ENCODE data around the gene GJC2.

GJC2 gene

DNA sequence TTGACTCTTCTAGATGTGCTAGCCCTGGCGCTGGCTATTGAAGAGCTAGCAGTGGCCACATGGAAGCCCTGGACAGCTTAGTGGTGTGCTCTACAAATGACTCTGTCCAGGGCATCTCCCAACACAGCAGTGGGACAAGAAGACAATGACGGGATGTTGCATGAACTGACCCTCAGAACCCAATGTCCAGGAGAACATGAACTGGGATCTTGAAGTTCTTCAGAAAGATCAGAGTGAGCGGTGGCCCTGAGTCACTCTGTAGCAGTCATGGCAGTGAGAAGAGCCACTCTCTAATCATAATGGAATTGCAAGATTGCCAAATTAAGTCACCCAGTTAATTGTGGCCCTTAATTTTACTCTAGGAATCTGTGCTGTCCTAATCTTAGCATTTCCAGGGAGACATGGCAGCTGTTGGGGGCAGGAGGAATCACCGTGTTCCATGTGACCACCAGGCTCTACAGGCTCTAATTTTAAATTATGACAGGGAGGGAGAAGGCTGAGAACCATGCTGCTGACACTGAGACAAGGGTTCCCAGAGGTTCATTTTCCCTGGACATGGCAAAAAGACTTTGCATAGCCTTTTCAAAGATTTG is 47.9 kb downstream of the GJC2 start:
- no peak for DNase-seq

DNA sequence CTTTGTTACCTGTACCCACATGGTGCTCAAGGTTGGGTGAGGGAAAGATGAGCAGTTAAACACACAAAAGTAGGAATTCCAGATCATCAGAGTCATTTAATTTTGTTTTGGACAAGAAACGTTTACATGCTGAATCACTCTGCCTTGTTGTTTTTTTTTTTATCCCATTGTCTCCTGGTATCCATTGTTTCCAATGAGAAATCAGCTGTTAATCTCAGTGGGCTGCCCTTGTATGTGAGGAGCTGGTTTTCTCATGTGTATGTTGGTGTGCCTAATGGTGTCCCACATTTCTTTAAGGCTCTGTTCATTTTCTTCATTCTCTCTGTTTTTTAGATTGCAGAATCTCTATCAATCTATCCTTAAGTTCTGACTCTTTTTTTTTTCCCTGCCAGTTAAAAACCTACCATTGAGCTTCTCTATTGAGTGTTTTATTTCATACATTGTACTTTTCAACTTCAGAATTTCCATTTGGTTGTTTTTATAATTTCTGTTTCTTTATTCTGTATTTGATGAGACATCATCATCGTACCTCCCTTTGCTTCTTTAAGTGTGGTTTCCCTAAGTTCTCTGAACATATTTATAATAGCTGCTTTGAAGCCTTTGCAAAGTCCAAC is 49.4 kb downstream of the GJC2 start:
- DNase-seq: no peak

DNA sequence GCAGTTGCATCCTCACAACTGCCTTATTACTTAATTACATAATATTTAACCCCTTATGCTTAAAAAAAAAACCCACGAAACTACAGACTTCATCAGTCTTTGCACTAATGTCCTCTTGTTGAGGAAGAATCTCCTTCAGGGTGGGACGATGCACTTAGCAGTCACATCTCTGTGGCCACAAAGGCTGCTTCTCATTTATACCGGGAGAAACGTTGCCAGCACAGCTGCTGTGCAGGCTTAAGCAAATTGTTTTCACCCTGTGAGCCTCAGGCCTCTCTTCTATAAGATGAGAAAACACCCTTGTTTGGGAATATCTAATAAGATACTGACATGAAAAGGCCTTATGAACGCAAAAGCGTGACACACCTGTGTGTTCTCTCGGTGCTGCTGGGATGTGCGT is 55.2 kb downstream of the GJC2 start:
- no peak for DNase-seq

DNA sequence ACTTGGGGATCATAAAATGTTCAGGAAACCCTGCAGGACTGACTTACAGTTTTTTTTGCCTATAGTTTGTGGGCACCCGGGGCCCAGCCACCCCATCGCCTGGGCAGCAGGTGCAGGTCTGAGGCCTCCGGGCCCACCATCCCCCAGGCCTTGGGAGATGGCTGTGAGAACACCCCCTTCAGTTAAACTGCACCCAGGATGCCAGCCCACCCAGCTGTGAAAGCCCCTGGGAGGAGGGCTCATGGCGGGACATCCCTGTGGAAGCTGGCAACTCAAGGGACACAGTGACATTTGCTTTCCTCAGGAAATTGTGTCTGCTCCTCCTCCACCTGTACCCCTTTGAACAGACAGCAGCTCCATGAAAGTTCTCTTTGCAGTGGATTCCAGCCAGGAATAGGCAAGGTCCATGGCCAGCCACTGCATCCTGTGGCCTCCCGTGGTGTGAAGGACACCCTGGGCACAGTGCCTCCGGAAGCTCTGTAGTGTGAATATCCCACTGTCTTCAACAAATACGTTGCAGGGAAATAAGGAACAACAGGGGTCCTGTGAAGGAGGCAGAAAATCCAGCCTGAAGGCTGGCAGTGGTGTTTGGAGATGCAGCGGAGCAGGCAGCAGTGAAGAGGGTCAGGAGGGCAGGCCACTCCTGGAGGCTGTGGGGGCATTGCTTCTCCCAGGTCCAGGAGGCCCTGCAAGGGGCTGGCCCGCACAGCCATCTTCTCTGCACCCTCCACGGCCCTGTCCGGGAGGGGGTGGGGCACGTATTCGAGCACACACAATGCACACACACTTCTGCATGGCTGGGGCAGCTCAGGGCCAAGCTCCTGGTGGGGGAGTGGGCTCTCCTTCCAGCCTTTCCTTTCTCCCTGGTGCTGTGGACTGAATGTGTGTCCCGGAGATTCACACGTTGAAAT is 56.1 kb downstream of the GJC2 start:
- DNase-seq: no peak

DNA sequence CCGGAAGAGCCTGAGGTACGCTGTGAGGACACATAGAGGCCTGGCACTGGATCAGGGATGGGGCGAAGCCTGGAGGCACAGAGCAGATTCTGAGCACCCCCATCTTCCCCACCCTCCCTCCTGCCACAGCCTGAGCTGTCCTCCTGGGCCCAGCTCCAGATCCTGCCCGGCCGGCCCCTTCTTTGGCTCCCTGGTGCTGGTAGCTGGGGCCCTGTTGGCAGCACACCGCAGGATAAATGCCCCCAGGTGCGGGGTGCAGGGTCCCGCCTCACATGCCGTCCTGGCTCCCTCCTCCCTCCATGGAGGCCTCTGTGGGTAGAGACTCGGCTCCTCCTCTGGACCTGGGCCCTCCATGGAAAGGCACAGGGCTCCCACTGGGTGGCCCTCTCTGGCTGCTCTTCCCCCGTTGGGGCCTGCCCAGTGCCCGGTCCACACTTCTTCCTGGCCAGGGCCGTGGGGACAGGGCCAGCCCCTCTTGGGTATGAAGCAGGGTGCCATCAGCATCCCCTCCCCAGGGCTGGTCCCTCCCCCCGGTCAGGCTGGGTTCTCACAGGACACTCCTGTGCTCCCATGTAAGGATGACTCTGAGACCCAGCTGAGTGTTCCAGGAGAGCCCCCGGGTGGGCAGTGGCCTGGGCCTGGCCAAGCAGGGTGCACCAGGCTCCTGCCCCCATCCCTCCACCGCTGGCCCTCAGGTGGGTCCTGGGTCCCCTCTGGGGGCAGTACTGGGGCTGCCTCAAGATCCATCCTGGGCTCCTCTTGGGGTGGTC is 57.0 kb downstream of the GJC2 start:
- DNase-seq: no peak

DNA sequence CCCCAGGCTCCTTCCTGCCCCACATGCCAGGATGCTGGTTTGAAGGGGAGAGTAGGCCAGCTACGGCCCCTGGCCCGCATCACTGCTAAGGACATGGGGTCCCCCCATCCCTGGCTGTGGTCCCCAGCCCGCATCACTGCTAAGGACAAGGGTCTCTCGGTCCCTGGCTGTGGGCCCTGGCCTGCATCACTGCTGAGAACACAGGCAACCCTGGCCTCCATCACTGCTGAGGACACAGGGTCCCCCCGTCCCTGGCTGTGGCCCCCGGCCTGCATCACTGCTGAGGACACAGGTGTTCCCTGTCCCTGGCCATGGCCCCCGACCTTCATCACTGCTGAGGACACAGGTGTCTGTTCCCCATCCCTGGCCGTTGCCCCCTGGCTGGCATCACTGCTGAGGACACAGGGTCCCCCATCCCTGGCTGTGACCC is 57.7 kb downstream of the GJC2 start:
- DNase-seq: no peak

DNA sequence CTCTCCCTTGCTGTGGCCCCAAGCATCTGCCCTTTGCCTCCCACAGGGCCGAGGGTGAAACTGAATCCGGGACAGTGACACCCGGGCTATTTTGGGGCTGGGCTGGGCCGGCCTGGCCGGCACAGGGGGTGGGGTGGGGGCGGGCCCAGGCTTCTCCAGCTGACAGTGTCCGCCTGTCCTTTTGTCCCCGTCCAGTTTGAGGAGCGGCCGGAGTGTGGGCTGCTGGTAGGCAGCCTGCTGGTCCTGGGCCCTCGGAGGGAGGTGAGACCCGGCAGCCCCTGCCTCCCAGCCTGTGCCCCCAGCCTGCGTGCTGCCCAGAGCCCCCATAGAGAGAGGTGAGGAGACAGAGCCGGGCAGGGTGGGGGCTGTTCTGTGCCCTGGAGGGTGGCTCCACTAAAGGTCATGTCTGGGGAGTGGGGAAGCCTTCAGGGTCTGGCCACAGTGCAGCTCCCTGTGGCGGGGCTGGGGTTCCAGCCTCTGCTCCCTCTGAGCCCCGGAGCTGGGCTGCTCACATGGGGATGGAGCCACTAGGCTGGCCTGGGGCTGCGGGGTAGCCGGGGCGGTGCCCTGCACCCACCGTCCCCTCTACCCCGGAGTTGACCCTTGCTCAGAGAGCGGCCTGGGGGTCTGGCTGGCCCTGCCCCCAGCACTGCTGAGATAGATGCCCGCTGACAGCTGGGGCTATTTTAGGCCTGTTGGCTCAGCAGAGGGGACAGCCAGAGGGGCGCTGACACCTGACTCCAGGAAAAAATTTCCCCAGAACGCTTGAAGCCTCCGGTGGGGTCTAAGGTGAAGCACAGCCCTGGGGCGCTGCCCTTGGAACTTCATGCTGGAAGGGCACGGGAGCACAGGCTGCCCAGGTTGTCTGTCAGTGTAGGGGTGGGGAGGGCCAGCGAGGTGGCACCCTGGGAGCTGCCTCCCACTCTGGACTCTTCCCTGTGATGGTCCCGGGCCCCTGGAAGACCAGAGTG is 58.4 kb downstream of the GJC2 start, which contains the start of gene OBSCN:
OBSCN (plus strand) TSS at position 194 of the 971 bp plus-strand sequence. CDS start 3,740 bp downstream, outside the sequence.
- DNase-seq: no peak

DNA sequence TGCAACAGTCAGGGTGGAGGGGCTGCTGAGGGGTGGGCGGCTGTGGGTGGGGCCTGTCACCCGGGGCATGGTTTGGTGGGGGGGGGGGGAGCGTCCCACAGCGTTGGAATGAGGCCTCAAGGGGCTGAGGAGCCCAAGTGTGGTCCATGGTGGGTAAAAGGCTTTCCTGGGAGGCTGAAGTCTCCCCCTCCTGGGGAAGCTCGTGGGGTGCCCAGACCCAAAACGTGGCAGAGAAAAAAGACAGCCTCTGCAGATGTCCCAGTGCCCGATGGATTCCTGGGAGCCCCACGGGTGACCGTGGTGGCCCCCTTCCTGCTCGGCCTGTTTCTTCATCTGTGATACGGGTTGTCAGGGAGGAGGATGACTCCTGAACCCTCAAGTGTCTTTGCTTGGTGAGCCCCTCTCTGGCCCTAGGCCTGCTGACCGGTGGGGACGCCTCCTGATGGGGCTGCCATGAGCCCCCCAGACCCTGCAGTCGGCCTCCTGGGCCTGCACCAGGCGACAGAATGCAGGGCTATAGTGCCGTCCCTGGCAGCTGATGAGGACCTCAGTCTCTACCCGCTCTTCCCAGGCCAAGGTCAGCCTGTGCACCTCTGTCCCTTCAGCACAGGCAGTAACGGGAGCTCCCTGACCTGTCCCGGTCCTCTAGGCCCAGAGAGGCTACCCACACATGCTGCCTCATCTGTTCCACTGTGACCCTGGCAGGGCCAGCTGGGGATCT is 59.3 kb downstream of the GJC2 start:
- DNase-seq: no peak
